Measurements from ENCODE around the gene TRDN. TPM values are rescaled to one million over a fixed set of nuclear protein-coding genes. Genes with fewer than 3 reads are reported as not detected.

The TRDN gene
- total and polyA plus RNA-seq, 7 donors: under 0.01 to 1.2 TPM; not detected in 5

- Histone ChIP-seq H3K4me1 (no peaks in the 10 kb centered on the region), H3K27ac (no peak overlapping the region), H3K36me3 (no peaks in the 10 kb centered on the region), H3K27me3 (no peaks in the 10 kb centered on the region), H3K4me3 (no peak overlapping the region), H3K9me3 (no peaks in the 10 kb centered on the region)
- DNase-seq: no peak
- 79 to 90% methylated on average over 1 of the region's 1 CpG for WGBS, 2 donors
- intact Hi-C loops (cut with DNase I): no loop called here
- no peak for TF ChIP-seq CTCF (IDR thresholded peaks at IDR 0.05)
- no peak for TF ChIP-seq POLR2A (IDR thresholded peaks at IDR 0.05)
- no peak for TF ChIP-seq POLR2AphosphoS5 (IDR thresholded peaks at IDR 0.05)
- TF ChIP-seq EP300 (IDR thresholded peaks at IDR 0.05): no peak
These were observed 468 bp downstream of the TRDN start for GRCh38 chr6:123636282-123636681.

- 82 to 93% methylated on average over 1 of the region's 1 CpG for WGBS, 2 donors
- Histone ChIP-seq H3K9me3 (no peaks in the 10 kb centered on the region), H3K36me3 (no peaks in the 10 kb centered on the region), H3K4me3 (no peak overlapping the region), H3K27ac (no peak overlapping the region), H3K27me3 (no peaks in the 10 kb centered on the region), H3K4me1 (no peaks in the 10 kb centered on the region)
- intact Hi-C loops (cut with DNase I): no loop called here
- TF ChIP-seq EP300 (IDR thresholded peaks at IDR 0.05): no peak
- no peak for TF ChIP-seq POLR2AphosphoS5 (IDR thresholded peaks at IDR 0.05)
- TF ChIP-seq POLR2A (IDR thresholded peaks at IDR 0.05): no peak
- TF ChIP-seq CTCF (IDR thresholded peaks at IDR 0.05): no peak
- DNase-seq: no peak
These were observed 1.2 kb downstream of the TRDN start for GRCh38 chr6:123635567-123635966.

- Histone ChIP-seq H3K9me3 (no peaks in the 10 kb centered on the region), H3K27me3 (no peaks in the 10 kb centered on the region), H3K4me3 (no peak overlapping the region), H3K27ac (no peak overlapping the region), H3K4me1 (no peaks in the 10 kb centered on the region), H3K36me3 (no peaks in the 10 kb centered on the region)
- no peak for DNase-seq
- WGBS, 2 donors: 33 to 55% methylated on average over 1 of the region's 1 CpG
- TF ChIP-seq EP300 (IDR thresholded peaks at IDR 0.05) (no peak), CTCF (IDR thresholded peaks at IDR 0.05) (no peak), POLR2AphosphoS5 (IDR thresholded peaks at IDR 0.05) (no peak), POLR2A (IDR thresholded peaks at IDR 0.05) (no peak)
- intact Hi-C loops (cut with DNase I): no loop called here
These were observed 1.6 kb downstream of the TRDN start for GRCh38 chr6:123635144-123635543.

GRCh38 chr6:123632641-123633040 is 4.1 kb downstream of the TRDN start:
- H3K27me3 ChIP-seq: no peaks in the 10 kb centered on the region
- H3K36me3 ChIP-seq: no peaks in the 10 kb centered on the region
- no peaks in the 10 kb centered on the region for H3K4me1 ChIP-seq
- no peak for DNase-seq
- intact Hi-C loops (cut with DNase I): no loop called here
- WGBS, 2 donors: 77 to 87% methylated on average over 4 of the region's 4 CpGs
- H3K4me3 ChIP-seq: no peak overlapping the region
- TF ChIP-seq EP300 (IDR thresholded peaks at IDR 0.05): no peak
- no peak for TF ChIP-seq CTCF (IDR thresholded peaks at IDR 0.05)
- TF ChIP-seq POLR2A (IDR thresholded peaks at IDR 0.05): no peak
- no peak for TF ChIP-seq POLR2AphosphoS5 (IDR thresholded peaks at IDR 0.05)
- H3K9me3 ChIP-seq: no peaks in the 10 kb centered on the region
- H3K27ac ChIP-seq: no peak overlapping the region

GRCh38 chr6:123629258-123629941 is 7.3 kb downstream of the TRDN start:
- no peaks in the 10 kb centered on the region for H3K4me1 ChIP-seq
- intact Hi-C loops (cut with DNase I): no loop called here
- no peaks in the 10 kb centered on the region for H3K27me3 ChIP-seq
- no peak overlapping the region for H3K27ac ChIP-seq
- no peak for DNase-seq
- H3K4me3 ChIP-seq: no peak overlapping the region
- TF ChIP-seq POLR2A (IDR thresholded peaks at IDR 0.05) (no peak), POLR2AphosphoS5 (IDR thresholded peaks at IDR 0.05) (no peak), EP300 (IDR thresholded peaks at IDR 0.05) (no peak), CTCF (IDR thresholded peaks at IDR 0.05) (no peak)
- H3K9me3 ChIP-seq: no peaks in the 10 kb centered on the region
- H3K36me3 ChIP-seq: no peaks in the 10 kb centered on the region
- 47 to 58% methylated on average over 3 of the region's 3 CpGs for WGBS, 2 donors

All from sigmoid colon (tissue), 7 donors.